GM12878 (cell line): ENCODE measurements around the gene PRKACG. TPM values are rescaled to one million over a fixed set of nuclear protein-coding genes. Genes with fewer than 3 reads are reported as not detected.
"Not testable (repeated sequence)": the region's sequence is repeated elsewhere in the genome, so short reads cannot be mapped to it uniquely, and the experiment has no call there.

Experiments used
- ATAC-seq: fragments of 200-7000 bp; cut with Tn5 transposase; 3 replicates; pipeline ENCODE4 v1.9.1; 2020; ENCODE audit warnings: mild to moderate bottlenecking, moderate library complexity
- BruUV-seq: library from RNA; stranded (reverse); fragments of 400-500 nt; replicated peaks from 2 replicates; lab custom pipeline; 2021; lab: Mats Ljungman, UMichigan
- CTCF ChIA-PET: fragments of 300-600 bp; sonication (Branson Sonifier 250); formaldehyde crosslinking; extraction: SDS; loops from one replicate; lab custom pipeline; 2021; ENCODE audit warnings: inconsistent platforms; lab: Yijun Ruan, JAX
- POLR2A ChIA-PET: fragments of 350-600 bp; formaldehyde crosslinking; extraction: SDS; loops from one replicate; lab custom pipeline; 2021; ENCODE audit warnings: inconsistent platforms; lab: Charles Lee
- RAD21 ChIA-PET: fragments of 300-600 bp; sonication (Branson Sonifier 250); formaldehyde crosslinking; loops from one replicate; lab custom pipeline; 2023; ENCODE audit warnings: antibody characterized with exemption; ENCODE audit not compliant: unreplicated experiment; lab: Charles Lee
- SMC1A ChIA-PET: fragments of 300-600 bp; sonication (Branson Sonifier 250); formaldehyde crosslinking; loops from one replicate; lab custom pipeline; 2023; ENCODE audit not compliant: unreplicated experiment, uncharacterized antibody; lab: Charles Lee
- DNase-seq: peaks from one replicate; pipeline ENCODE4 v3.0.0-alpha.2; 2011; ENCODE audit warnings: low read depth, low spot score
- FAIRE-seq: peaks from 3 replicates; lab custom pipeline; 2011; peaks lifted over from hg19 to GRCh38; lab: Jason Lieb, UNC
- H2AFZ ChIP-seq: 2 replicates; pipeline ENCODE4 v1.6.0; 2011; ENCODE audit warnings: low read depth, low read length, control low read depth; ENCODE audit not compliant: control insufficient read depth
- H3K27ac ChIP-seq: 2 replicates; pipeline ENCODE4 v1.5.1; 2011; ENCODE audit warnings: control low read depth; ENCODE audit not compliant: control insufficient read depth, insufficient read depth
- H3K27me3 ChIP-seq, 2 experiments: replicated peaks in 1 of 2; 2 replicates each; pipeline versions ENCODE4 v1.6.0 to v1.6.1; 2011; ENCODE audit warnings: low read length in 1 of 2; ENCODE audit not compliant: control insufficient read depth in 2 of 2, insufficient read depth in 2 of 2
- H3K36me3 ChIP-seq, 2 experiments: 2 replicates each; pipeline ENCODE4 v1.5.1; 2011; ENCODE audit warnings: low read length in 1 of 2; ENCODE audit not compliant: control insufficient read depth in 2 of 2, insufficient read depth in 2 of 2
- H3K4me1 ChIP-seq: 2 replicates; pipeline ENCODE4 v1.6.1; 2011; ENCODE audit warnings: mild to moderate bottlenecking, low read length, moderate library complexity, mixed read lengths; ENCODE audit not compliant: control insufficient read depth, insufficient read depth
- H3K4me2 ChIP-seq: 2 replicates; pipeline ENCODE4 v1.6.0; 2011; ENCODE audit warnings: control low read depth; ENCODE audit not compliant: control insufficient read depth, insufficient read depth
- H3K4me3 ChIP-seq: fragments of 200-600 bp; sonication (generic); 2 replicates; pipeline ENCODE4 v1.5.1; 2016
- H3K79me2 ChIP-seq: 2 replicates; pipeline ENCODE4 v1.6.0; 2011; ENCODE audit warnings: low read length; ENCODE audit not compliant: control insufficient read depth, insufficient read depth
- H3K9ac ChIP-seq: 2 replicates; pipeline ENCODE4 v1.8.0; 2011; ENCODE audit warnings: low read length, control low read depth, mixed read lengths; ENCODE audit not compliant: control insufficient read depth, insufficient read depth
- H3K9me3 ChIP-seq: replicated peaks from 3 replicates; pipeline ENCODE4 v1.5.1; 2011; ENCODE audit warnings: mild to moderate bottlenecking, low read length; ENCODE audit not compliant: control insufficient read depth, insufficient read depth
- H4K20me1 ChIP-seq: 2 replicates; pipeline ENCODE4 v1.6.0; 2011; ENCODE audit not compliant: control insufficient read depth, insufficient read depth
- EED ChIP-seq: sonication (generic); IDR thresholded peaks from 2 replicates; pipeline ENCODE4 v1.6.1; 2016; ENCODE audit warnings: antibody characterized with exemption, low read depth
- ZBTB40 ChIP-seq: fragments of 450-650 bp; IDR thresholded peaks from 2 replicates; pipeline ENCODE4 v1.6.1; 2016; ENCODE audit warnings: mild to moderate bottlenecking, moderate library complexity, borderline replicate concordance
- WGBS: methylation state at CpG from one replicate; pipeline ENCODE4 v1.1.6; 2016; ENCODE audit warnings: low lambda C conversion rate; ENCODE audit not compliant: insufficient replicate concordance, insufficient coverage; ENCODE audit errors: missing lambda C conversion rate; 5-methylcytosine and 5-hydroxymethylcytosine counted together
- in situ Hi-C: fragments of 300-500 bp; cut with MboI; formaldehyde crosslinking; loops from 9 replicates; pipeline ENCODE4 v1.14.3; 2018; ENCODE audit warnings: mixed read lengths
- intact Hi-C: fragments of 100-400 bp; cut with micrococcal nuclease; formaldehyde crosslinking; loops from one replicate; pipeline ENCODE4 v1.14.2; 2022; ENCODE audit not compliant: unreplicated experiment
- polyA plus RNA-seq, 11 experiments: library from polyadenylated mRNA; depleted of rRNA in 4 of 11; unstranded in 6 of 11; stranded (reverse) in 5 of 11; fragments of >200 nt; fragmentation: Nextera tagmentation in 4 of 11; fragmentation: Illumina TruSeq in 1 of 11; extraction: Ambion mirVana in 4 of 11; extraction: Trizol in 1 of 11; gene quantifications; 1 replicate in 1 of 11; 2 replicates in 10 of 11; pipeline versions ENCODE4 v1.2.1 to v1.2.3, GENCODE V29; 2011 to 2016; ENCODE audit warnings: inconsistent platforms in 2 of 11, missing spikeins in 2 of 11, low read depth in 1 of 11
- total RNA-seq, 4 experiments: library from RNA; depleted of rRNA in 3 of 4; stranded (reverse); fragments of >200 nt in 3 of 4; fragmentation: Illumina TruSeq in 1 of 4; extraction: Trizol in 1 of 4; gene quantifications; 2 replicates each; pipeline versions ENCODE4 v1.2.1 to v1.2.3, GENCODE V29; 2013 to 2021

The PRKACG gene
- total and polyA plus RNA-seq, 10 of the 15 experiments (the other 5 are each of a cell fraction or from before 2014, with no cell fraction given) = not detected

GRCh38 chr9:69054989-69055388 is 41.1 kb upstream of the PRKACG start:
- H2AFZ ChIP-seq = no peak overlapping the region
- in situ Hi-C loops (loop anchor here (5.0 to 25.0 kb wide), 4 partner anchors 142 to 882 kb away; no protein-coding TSS in a partner anchor), intact Hi-C loops (loop anchor here (5.0 to 10.0 kb wide), 2 partner anchors 492 to 880 kb away; no protein-coding TSS in a partner anchor)
- no peaks in the 10 kb centered on the region for H4K20me1 ChIP-seq
- no peaks in the 10 kb centered on the region for H3K4me1 ChIP-seq
- H3K36me3 ChIP-seq = peaks cover 2 to 3% of the 10 kb centered on the region in 2 experiments; a peak in 3 of 4 replicates
- ATAC-seq = no peak
- ChIA-PET SMC1A (interaction anchor here (0.6 to 5.8 kb wide), 6 partner anchors 8 to 492 kb away, joined by 3 to 130 read pairs (median 3); no protein-coding TSS in a partner anchor), POLR2A (no interaction called here), CTCF (interaction anchor here (0.6 to 12.1 kb wide), 14 partner anchors 8 to 492 kb away, joined by 3 to 289 read pairs (median 7); no protein-coding TSS in a partner anchor), RAD21 (interaction anchor here (8.7 kb wide), 1 partner anchor 139 kb away, joined by 159 read pairs; no protein-coding TSS in a partner anchor)
- no peaks in the 10 kb centered on the region for H3K27me3 ChIP-seq
- H3K9ac ChIP-seq = no peak overlapping the region
- 93% methylated on average over 1 of the region's 1 CpG for WGBS
- FAIRE-seq = no peak
- no peaks in the 10 kb centered on the region for H3K79me2 ChIP-seq
- H3K4me2 ChIP-seq = no peak overlapping the region
- no peaks in the 10 kb centered on the region; the same call in 2 of the 3 replicates for H3K9me3 ChIP-seq
- TF ChIP-seq EED (no peak), ZBTB40 (no peak)
- no peak overlapping the region for H3K27ac ChIP-seq
- DNase-seq = no peak
- H3K4me3 ChIP-seq = no peak overlapping the region
- no TSS peak for BruUV-seq

DNA sequence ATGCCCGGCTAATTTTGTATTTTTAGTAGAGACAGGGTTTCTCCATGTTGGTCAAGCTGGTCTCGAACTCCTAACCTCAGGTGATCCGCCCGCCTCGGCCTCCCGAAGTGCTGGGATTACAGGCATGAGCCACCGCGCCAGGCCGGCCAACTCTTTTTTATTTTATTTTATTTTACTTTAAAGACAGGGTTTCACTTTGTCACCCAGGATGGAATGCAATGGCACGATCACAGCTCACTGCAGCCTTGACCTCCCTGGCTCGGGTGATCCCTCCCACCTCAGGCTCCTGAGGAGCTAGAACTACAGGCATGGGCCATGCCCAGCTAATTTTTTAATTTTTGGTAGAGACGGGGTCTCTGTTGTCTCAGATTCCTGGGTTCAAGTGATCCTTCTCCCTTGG is 37.0 kb upstream of the PRKACG start:
- intact Hi-C loops = loop anchor here (5.0 to 10.0 kb wide), 2 partner anchors 496 to 884 kb away; no protein-coding TSS in a partner anchor
- SMC1A ChIA-PET = interaction anchor here (1.6 to 1.7 kb wide), 2 partner anchors 28 to 144 kb away, joined by 3 to 5 read pairs; no protein-coding TSS in a partner anchor
- H3K36me3 ChIP-seq = peaks cover 0 to 11% of the 10 kb centered on the region in 2 experiments
- DNase-seq, H3K9me3 ChIP-seq, FAIRE-seq, BruUV-seq, H3K27me3 ChIP-seq, H4K20me1 ChIP-seq, H3K27ac ChIP-seq, H3K4me1 ChIP-seq, H3K9ac ChIP-seq, H3K4me2 ChIP-seq, H2AFZ ChIP-seq, H3K79me2 ChIP-seq, ATAC-seq, POLR2A ChIA-PET, H3K4me3 ChIP-seq: not testable (repeated sequence)
- in situ Hi-C loops = loop anchor here (10.0 to 25.0 kb wide), 3 partner anchors 494 to 886 kb away; no protein-coding TSS in a partner anchor
- RAD21 ChIA-PET = interaction anchor here (1.2 kb wide), 1 partner anchor 128 kb away, joined by 3 read pairs; no protein-coding TSS in a partner anchor
- CTCF ChIA-PET = interaction anchor here (0.6 to 12.1 kb wide), 3 partner anchors 14 to 142 kb away, joined by 3 to 289 read pairs (median 4); no protein-coding TSS in a partner anchor
- 96% methylated on average over 12 of the region's 12 CpGs for WGBS
